ENCODE results near the gene SOX6. TPM values are rescaled to one million over a fixed set of nuclear protein-coding genes. Genes with fewer than 3 reads are reported as not detected.

Gene SOX6
- total RNA-seq, 3 donors from 2014 or later = 0.03 to 0.47 TPM; not detected in 1

GRCh38 chr11:16248248-16248647, 108.1 kb downstream of the SOX6 start:
- ATAC-seq (no peak), DNase-seq (no peak)
- no peak overlapping the region for H3K4me3 Mint-ChIP-seq
- H3K36me3 Mint-ChIP-seq (ENCODE audit: insufficient read depth) = no peaks in the 10 kb centered on the region
- H3K4me1 Mint-ChIP-seq (ENCODE audit: low read depth) = no peaks in the 10 kb centered on the region
- H3K27me3 Mint-ChIP-seq (ENCODE audit: low read depth) = no peaks in the 10 kb centered on the region
- peaks cover 7% of the 10 kb centered on the region for H3K9me3 Mint-ChIP-seq

DNA sequence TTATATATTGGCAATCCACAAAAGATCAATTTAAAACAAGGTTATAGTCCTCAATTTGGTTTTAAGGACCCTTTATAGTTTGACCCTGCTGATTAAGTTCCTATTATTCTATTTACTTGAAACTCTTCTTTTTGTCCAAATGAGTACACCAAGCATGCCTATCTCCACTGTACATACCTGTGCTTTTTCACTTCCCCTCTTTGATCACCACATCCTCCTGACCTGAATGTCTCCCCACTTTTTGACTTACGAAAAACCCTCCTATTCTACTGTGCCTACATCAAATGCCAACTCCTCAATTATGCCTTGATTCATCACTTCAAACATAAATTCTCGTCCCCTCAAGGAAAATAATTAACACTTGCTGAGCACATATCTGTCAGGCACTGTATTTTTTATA, 113.5 kb downstream of the SOX6 start:
- H3K9me3 Mint-ChIP-seq = peaks cover 8% of the 10 kb centered on the region
- no peaks in the 10 kb centered on the region for H3K4me1 Mint-ChIP-seq (ENCODE audit: low read depth)
- no peak overlapping the region for H3K4me3 Mint-ChIP-seq
- H3K27me3 Mint-ChIP-seq (ENCODE audit: low read depth) = no peaks in the 10 kb centered on the region
- ATAC-seq (no peak), DNase-seq (no peak)
- H3K36me3 Mint-ChIP-seq (ENCODE audit: insufficient read depth) = no peaks in the 10 kb centered on the region

DNA sequence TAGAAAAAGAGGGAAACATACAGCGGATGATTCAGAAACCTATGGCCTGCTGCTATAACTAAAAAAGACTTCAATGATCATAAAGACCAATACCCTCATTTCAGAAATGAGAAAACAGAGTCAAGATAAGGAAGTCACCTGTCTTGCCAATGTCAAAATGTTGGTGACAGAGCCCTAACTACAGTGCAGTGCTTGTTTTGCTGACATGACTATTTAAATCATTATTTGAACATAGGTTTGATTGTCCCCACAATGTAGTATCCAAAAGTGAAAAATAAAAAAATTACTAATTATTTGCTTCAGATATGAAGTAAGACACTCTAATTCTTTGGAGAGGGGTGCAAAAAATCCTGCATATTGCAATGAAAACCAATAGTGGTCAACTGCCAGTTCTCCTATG, 115.7 kb downstream of the SOX6 start:
- DNase-seq (no peak), ATAC-seq (no peak)
- no peak overlapping the region for H3K4me3 Mint-ChIP-seq
- H3K4me1 Mint-ChIP-seq (ENCODE audit: low read depth) = no peaks in the 10 kb centered on the region
- no peaks in the 10 kb centered on the region for H3K36me3 Mint-ChIP-seq (ENCODE audit: insufficient read depth)
- H3K9me3 Mint-ChIP-seq = peaks cover 3% of the 10 kb centered on the region
- no peaks in the 10 kb centered on the region for H3K27me3 Mint-ChIP-seq (ENCODE audit: low read depth)

DNA sequence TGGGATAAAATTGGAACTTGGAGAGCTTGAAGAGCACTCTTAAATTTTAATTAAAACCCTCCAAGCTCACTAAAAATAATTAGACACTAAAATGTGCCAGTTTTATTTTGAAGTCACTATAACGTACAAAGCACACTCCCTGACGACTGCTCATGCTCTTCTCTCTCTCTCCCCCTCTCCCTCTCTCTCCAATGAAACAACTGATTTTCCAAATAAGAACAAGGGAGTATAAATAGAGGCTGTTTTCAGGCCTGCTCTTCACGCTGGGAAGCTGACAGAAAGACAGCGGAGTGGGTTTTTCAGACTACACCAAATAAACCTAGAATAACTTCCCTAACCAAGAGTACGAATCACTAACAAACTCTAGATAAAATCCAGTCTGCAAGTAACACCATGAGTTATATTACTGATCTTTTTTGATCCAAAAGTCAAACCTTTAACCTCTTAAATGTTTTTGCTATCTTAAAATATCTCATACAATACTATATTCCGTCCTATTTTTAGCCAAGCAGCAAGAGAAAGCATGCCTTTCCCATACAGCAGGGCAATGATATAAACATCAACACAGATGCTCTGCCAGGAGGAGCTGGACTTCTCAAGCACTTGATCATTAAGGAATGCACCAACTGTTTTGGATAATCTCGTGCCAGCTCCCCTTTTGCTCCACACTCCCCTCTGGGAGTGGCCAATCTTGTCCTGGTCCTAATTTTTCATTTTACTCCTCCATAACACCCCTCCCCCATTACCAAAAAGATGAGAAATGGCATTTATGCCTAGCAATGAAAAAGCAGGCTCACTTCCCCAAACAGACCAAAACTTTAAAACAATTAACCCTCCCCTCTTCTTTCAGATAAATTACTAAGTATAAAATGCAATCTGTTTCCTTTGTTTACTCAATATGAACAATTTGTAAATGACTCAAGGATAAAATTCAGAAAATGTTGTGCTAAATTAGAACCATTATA, 116.9 kb downstream of the SOX6 start:
- no peak overlapping the region for H3K4me3 Mint-ChIP-seq
- DNase-seq (no peak), ATAC-seq (no peak)
- no peaks in the 10 kb centered on the region for H3K27me3 Mint-ChIP-seq (ENCODE audit: low read depth)
- H3K9me3 Mint-ChIP-seq = peaks cover 3% of the 10 kb centered on the region
- H3K4me1 Mint-ChIP-seq (ENCODE audit: low read depth) = no peaks in the 10 kb centered on the region
- H3K36me3 Mint-ChIP-seq (ENCODE audit: insufficient read depth) = no peaks in the 10 kb centered on the region

- DNase-seq (no peak), ATAC-seq (no peak)
- H3K36me3 Mint-ChIP-seq (ENCODE audit: insufficient read depth) = no peaks in the 10 kb centered on the region
- H3K27me3 Mint-ChIP-seq (ENCODE audit: low read depth) = no peaks in the 10 kb centered on the region
- no peaks in the 10 kb centered on the region for H3K4me1 Mint-ChIP-seq (ENCODE audit: low read depth)
- H3K9me3 Mint-ChIP-seq = peaks cover 4% of the 10 kb centered on the region
- no peak overlapping the region for H3K4me3 Mint-ChIP-seq
Measured at GRCh38 chr11:16226245-16226644, 130.1 kb downstream of the SOX6 start.

- H3K4me3 Mint-ChIP-seq = no peak overlapping the region
- no peaks in the 10 kb centered on the region for H3K4me1 Mint-ChIP-seq (ENCODE audit: low read depth)
- ATAC-seq (no peak), DNase-seq (no peak)
- H3K36me3 Mint-ChIP-seq (ENCODE audit: insufficient read depth) = no peaks in the 10 kb centered on the region
- H3K27me3 Mint-ChIP-seq (ENCODE audit: low read depth) = no peaks in the 10 kb centered on the region
- peaks cover 4% of the 10 kb centered on the region for H3K9me3 Mint-ChIP-seq
Measured at GRCh38 chr11:16225623-16226022, 130.7 kb downstream of the SOX6 start.

DNA sequence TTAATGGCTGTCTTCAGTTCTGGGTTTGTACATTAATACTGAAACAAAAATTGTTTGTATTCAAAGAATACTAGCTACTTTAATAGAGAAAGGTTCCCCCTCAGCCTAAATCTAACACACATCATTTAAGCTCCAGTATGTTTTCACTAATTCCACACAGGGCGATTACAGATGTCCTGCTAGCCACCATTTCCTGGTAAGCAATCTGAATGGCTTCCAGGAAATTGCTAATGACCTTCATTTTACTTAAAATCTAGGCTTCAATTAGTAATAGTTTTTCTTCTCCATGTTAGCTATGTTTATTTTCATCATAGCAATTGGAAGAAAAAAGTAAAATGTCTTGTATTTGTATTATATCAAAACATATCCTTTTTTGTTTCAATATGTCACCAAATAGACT, 132.8 kb downstream of the SOX6 start:
- no peaks in the 10 kb centered on the region for H3K4me1 Mint-ChIP-seq (ENCODE audit: low read depth)
- DNase-seq = no peak
- no peak overlapping the region for H3K4me3 Mint-ChIP-seq
- no peak for ATAC-seq
- H3K27me3 Mint-ChIP-seq (ENCODE audit: low read depth) = no peaks in the 10 kb centered on the region
- no peaks in the 10 kb centered on the region for H3K36me3 Mint-ChIP-seq (ENCODE audit: insufficient read depth)
- H3K9me3 Mint-ChIP-seq = no peaks in the 10 kb centered on the region

GRCh38 chr11:16217631-16218030, 138.7 kb downstream of the SOX6 start:
- H3K4me3 Mint-ChIP-seq = no peak overlapping the region
- no peaks in the 10 kb centered on the region for H3K9me3 Mint-ChIP-seq
- no peaks in the 10 kb centered on the region for H3K4me1 Mint-ChIP-seq (ENCODE audit: low read depth)
- no peaks in the 10 kb centered on the region for H3K27me3 Mint-ChIP-seq (ENCODE audit: low read depth)
- ATAC-seq = no peak
- DNase-seq = no peak
- H3K36me3 Mint-ChIP-seq (ENCODE audit: insufficient read depth) = no peaks in the 10 kb centered on the region

- ATAC-seq = no peak
- no peaks in the 10 kb centered on the region for H3K27me3 Mint-ChIP-seq (ENCODE audit: low read depth)
Measured at GRCh38 chr11:16216831-16217230, 139.5 kb downstream of the SOX6 start.

DNA sequence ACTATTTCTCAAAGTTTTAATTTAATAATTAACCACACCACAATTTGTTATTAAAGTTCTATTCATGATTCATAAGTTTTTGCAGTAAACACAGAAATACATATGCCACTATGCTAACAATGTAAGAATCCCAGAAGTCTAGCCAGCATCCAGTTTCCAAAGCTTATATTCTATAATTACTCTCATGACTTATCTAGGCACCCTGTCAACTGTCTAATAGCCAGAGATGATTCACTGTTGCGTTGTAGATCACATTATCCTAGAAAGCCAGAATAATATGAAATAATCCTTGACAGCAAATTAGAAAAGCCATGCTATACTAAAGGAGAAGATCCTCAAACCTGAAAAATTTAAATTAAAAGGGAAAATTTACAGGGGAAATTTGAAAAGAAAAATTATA, 141.0 kb downstream of the SOX6 start:
- Mint-ChIP-seq H3K9me3 (peaks cover 4% of the 10 kb centered on the region), H3K4me1 (ENCODE audit: low read depth) (no peaks in the 10 kb centered on the region), H3K36me3 (ENCODE audit: insufficient read depth) (no peaks in the 10 kb centered on the region), H3K4me3 (no peak overlapping the region), H3K27me3 (ENCODE audit: low read depth) (no peaks in the 10 kb centered on the region)
- DNase-seq (no peak), ATAC-seq (no peak)

More at GRCh38 chr11:16216831-16217230, 139.5 kb downstream of the SOX6 start:
- DNase-seq = no peak
- Mint-ChIP-seq H3K4me3 (no peak overlapping the region), H3K36me3 (ENCODE audit: insufficient read depth) (no peaks in the 10 kb centered on the region), H3K9me3 (no peaks in the 10 kb centered on the region), H3K4me1 (ENCODE audit: low read depth) (no peaks in the 10 kb centered on the region)

GRCh38 chr11:16211407-16211806, 144.9 kb downstream of the SOX6 start:
- Mint-ChIP-seq H3K27me3 (ENCODE audit: low read depth) (no peaks in the 10 kb centered on the region), H3K9me3 (peaks cover 8% of the 10 kb centered on the region)

DNA sequence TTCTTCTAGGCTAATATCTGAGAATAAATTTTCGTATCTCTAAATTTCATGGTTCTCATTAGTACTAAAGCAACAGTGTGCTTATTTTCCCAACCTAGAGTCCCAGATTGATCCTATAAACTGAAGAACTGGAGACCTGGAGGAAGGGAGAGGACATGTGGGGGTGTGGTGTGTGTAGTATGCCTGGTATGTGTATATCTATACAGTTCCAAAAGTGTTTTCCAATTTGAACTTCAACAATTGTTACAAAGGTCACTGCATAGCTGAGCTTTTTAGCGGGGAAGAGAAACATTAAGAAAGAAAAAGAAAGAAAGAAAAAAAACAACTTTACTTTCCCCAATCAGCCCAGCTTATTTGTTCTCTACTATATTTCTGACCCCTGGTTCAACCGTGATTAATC, 152.1 kb downstream of the SOX6 start:
- Mint-ChIP-seq H3K4me1 (ENCODE audit: low read depth) (no peaks in the 10 kb centered on the region), H3K9me3 (peaks cover 5% of the 10 kb centered on the region), H3K36me3 (ENCODE audit: insufficient read depth) (no peaks in the 10 kb centered on the region), H3K27me3 (ENCODE audit: low read depth) (no peaks in the 10 kb centered on the region), H3K4me3 (no peak overlapping the region)
- DNase-seq (no peak), ATAC-seq (no peak)

More at GRCh38 chr11:16211407-16211806, 144.9 kb downstream of the SOX6 start:
- H3K4me3 Mint-ChIP-seq = no peak overlapping the region
- no peaks in the 10 kb centered on the region for H3K36me3 Mint-ChIP-seq (ENCODE audit: insufficient read depth)
- no peak for ATAC-seq
- DNase-seq = no peak
- H3K4me1 Mint-ChIP-seq (ENCODE audit: low read depth) = no peaks in the 10 kb centered on the region

DNA sequence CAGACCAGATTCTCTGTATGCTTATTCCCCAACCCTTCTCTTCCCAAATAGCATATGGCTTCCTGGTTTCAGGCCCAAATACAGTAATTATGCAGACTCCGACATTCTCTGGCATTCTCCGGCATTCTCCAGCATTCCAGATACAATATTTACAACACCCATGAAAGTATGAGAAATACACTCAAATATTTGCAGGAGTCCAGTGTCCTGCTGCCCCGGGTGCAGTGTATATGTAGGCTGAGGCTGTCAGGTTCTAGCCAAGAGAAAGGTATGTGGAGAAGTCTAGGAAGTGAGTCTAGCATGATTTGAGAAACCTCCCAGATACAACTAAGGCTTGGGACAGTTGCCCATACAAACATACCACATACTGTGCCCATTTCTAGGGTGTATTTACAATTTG, 160.7 kb downstream of the SOX6 start:
- Mint-ChIP-seq H3K4me3 (no peak overlapping the region), H3K27me3 (ENCODE audit: low read depth) (no peaks in the 10 kb centered on the region), H3K9me3 (no peaks in the 10 kb centered on the region), H3K4me1 (ENCODE audit: low read depth) (no peaks in the 10 kb centered on the region), H3K36me3 (ENCODE audit: insufficient read depth) (no peaks in the 10 kb centered on the region)
- ATAC-seq = no peak
- DNase-seq = no peak

DNA sequence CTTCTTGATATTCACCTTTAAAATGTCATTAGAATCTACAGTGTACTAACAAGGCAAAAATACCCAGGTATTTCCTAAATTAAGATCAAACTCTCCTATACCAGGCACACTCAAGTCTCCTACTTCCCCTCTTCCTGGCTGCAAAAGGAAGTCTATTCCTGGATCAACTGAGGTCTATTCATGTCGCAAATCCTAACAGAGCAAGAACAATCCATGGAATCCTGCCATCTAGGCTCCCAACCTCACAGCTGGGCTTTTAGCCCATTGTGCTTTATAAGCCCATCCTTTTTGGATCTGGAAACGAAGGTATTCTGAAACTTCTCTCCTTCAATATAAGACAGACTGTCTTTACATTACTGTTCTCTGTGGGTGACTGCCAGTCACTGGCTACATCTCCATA, 161.8 kb downstream of the SOX6 start:
- Mint-ChIP-seq H3K9me3 (no peaks in the 10 kb centered on the region), H3K4me1 (ENCODE audit: low read depth) (no peaks in the 10 kb centered on the region), H3K27me3 (ENCODE audit: low read depth) (no peaks in the 10 kb centered on the region), H3K4me3 (no peak overlapping the region), H3K36me3 (ENCODE audit: insufficient read depth) (no peaks in the 10 kb centered on the region)
- ATAC-seq (no peak), DNase-seq (no peak)

DNA sequence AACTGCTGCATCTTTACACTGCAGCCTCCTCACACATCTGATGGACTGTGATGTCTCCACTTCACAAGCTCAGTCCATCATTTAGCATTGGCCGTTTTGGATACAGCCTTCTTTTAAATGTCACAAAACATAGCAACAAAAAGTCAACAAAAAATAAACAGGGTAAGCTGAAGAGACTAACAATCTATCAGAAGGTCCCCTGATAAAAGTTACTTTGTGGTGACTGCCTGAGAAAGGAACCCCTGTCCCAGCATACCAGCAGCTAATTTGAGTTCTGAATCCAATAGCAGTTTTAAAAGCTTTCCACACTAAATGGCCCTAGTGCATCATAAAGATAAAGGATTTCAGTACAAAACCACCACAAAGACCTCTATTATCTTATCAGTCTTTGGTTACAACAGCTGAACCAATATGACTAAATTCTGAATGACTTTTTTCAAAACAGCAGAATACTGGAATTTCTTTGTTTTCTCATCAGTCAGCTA, 162.4 kb downstream of the SOX6 start:
- H3K27me3 Mint-ChIP-seq (ENCODE audit: low read depth) = no peaks in the 10 kb centered on the region
- H3K9me3 Mint-ChIP-seq = no peaks in the 10 kb centered on the region
- no peak overlapping the region for H3K4me3 Mint-ChIP-seq
- H3K4me1 Mint-ChIP-seq (ENCODE audit: low read depth) = no peaks in the 10 kb centered on the region
- DNase-seq (no peak), ATAC-seq (no peak)
- no peaks in the 10 kb centered on the region for H3K36me3 Mint-ChIP-seq (ENCODE audit: insufficient read depth)

Data from activated T-cell treated with anti-CD3 and anti-CD28 coated beads, Interleukin-2, amount 50 U/mL, for 4 hours (primary cell).